GM19193 (cell line): ENCODE data around the gene UCHL1.

Experiments
- POLR2A ChIP-seq: IDR thresholded peaks from 4 replicates; pipeline ENCODE4 v1.6.1; 2011; ENCODE audit not compliant: insufficient read depth, insufficient read length; ENCODE audit errors: extremely low read depth

UCHL1 gene

DNA sequence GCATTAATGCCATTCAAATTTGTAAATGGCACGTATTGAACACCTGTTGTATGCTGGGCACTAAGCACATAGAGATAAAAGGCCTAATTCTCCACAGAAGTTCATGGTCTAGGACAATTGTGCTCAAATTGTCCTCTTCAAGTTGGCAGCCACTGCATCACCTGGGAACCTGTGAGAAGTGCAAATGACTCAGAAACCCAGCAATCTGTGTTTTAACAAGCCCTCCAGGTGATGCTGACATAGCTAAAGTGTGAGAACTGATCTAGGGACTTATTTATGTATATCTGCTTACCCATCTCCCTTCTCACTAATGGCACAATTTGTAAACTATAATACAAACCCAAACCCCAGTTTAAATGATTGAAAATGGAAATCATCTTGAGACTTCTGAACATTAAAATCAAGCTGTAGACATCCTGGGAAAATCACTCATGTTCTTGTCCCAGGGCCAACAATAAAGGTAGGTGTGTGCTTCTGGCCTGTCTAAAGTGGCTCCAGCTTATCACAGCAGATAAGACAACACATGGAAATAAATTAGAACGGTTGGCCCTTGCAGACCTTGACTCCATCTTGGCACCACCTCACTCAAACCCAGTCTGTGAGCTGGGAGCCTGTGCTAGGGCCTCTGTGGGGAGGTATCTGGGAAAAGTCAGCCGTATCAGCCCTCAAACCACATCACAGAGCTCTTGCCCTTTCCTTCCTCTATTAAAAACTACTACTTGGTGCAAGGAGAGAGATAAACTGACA is 46.8 kb downstream of the UCHL1 start:
- no peak for TF ChIP-seq POLR2A

DNA sequence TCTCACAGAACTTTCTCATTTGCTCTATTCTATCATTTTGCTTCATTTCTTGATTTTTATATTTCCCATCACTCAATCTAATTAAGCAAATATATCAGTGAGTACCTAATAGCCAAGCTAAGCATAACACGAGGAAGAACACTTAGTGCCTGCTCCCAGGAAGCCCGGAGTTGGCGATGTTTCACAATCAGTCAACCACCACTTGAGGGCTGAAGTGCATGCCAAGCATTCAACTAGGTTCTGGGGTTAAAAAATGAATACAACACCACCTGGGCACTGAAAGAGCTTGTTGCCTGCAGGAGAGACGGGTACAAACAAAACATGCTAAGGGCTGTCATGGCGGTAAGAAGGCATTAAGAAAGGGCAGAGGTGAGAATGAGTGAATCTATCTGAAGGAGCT is 47.5 kb downstream of the UCHL1 start:
- TF ChIP-seq POLR2A, result no peak

DNA sequence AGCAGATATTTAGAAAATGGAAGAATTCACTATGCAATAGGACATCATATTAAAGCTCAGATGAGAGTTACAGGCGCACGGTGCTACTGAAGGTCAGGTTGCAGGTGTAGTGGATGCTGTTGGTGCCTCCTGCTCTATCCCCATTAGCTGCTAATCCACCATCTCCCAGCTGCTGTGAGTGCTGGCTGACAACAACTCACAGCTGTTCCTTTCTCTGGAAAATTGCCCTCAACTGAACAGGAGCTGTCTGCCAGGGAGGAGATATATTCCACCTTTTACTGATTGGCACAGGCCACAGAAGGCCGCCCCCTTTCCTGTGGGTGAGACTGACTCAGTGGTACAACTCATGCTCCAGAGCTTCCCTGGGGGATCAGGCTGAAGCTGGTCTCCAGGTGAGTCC is 48.7 kb downstream of the UCHL1 start:
- TF ChIP-seq POLR2A, result no peak

DNA sequence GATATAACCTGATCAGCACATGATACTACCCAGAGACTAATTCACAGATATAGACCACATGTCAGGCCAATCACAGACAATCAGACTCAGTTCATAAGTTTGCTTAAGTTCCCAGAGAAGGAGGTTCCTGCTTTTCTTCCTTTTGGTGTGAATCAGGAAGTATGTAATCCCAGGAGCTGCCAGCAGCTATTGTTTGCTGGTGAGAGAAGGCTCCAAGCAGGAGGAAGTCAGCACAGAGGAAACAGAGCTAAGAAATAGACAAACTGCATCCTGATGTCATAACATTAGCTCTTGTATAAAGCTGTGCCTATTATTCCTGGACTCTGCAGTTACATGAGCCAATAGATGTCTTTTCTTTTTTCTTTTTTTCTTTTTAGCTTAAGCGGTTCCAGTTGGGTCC is 50.9 kb downstream of the UCHL1 start:
- TF ChIP-seq POLR2A, result no peak

DNA sequence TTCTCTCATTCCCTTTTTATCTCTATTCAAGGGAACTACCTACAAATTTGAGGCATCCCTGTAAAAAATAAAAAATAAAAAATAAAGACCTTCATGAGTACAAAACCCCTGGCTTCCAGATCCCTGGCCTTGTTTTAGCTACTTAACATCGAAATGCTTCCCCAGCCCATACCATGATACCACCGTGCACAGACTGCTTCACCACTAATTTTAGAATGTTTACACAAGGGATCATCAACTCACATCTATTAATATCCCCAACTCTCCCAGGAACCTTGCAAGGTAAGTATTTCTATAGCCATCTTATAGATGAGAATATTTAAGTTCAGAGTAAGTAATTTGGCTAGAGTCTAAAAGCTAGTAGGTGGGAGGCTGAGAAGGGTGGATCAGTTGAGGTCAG is 51.7 kb downstream of the UCHL1 start:
- no peak for TF ChIP-seq POLR2A

DNA sequence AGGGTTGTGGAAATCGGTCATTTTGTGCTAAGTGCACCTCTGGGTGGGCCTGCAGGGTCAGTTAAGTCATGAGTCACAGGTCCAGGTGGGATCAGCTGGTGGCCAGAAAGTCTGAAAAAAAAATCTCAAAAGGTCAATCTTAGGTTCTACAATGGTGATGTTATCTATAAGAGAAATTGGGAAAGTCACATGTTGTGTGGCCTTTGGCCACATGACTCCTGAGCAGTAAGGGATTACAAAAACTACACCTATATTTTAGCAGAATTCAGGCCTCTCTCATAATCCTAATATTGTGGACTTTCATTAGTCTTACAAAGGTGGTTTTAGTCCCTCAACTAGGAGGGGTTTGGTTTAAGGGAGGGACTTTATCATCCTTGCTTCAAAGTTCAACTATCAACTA is 59.1 kb downstream of the UCHL1 start:
- no peak for TF ChIP-seq POLR2A
